GM12878 (cell line): ENCODE measurements around the gene EML3. TPM values are rescaled to one million over a fixed set of nuclear protein-coding genes. Genes with fewer than 3 reads are reported as not detected.

Experiments used
- GATAD2B ChIP-seq: fragments of 450-650 bp; conservative IDR thresholded peaks from 2 replicates; pipeline ENCODE4 v1.6.1; 2017; ENCODE audit warnings: low read depth, mild to moderate bottlenecking, moderate library complexity
- IKZF1 ChIP-seq: fragments of 450-650 bp; conservative IDR thresholded peaks from 2 replicates; pipeline ENCODE4 v1.6.1; 2017; ENCODE audit warnings: antibody characterized with exemption, mild to moderate bottlenecking
- IRF4 ChIP-seq: IDR thresholded peaks from 2 replicates; pipeline ENCODE4 v1.6.1; 2011; ENCODE audit warnings: low read depth, low read length
- JUND ChIP-seq: IDR thresholded peaks from 2 replicates; pipeline ENCODE4 v1.6.1; 2012; ENCODE audit warnings: low read depth, mild to moderate bottlenecking, low read length, improper control_type of control experiment, moderate library complexity
- MAX ChIP-seq: IDR thresholded peaks from 2 replicates; pipeline ENCODE4 v1.6.1; 2012; ENCODE audit warnings: low read depth, low read length, improper control_type of control experiment
- NR2C1 ChIP-seq: fragments of 450-650 bp; IDR thresholded peaks from 2 replicates; pipeline ENCODE4 v1.6.1; 2017; ENCODE audit warnings: antibody characterized with exemption, mild to moderate bottlenecking, moderate library complexity
- PAX5 ChIP-seq: IDR thresholded peaks from 2 replicates; pipeline ENCODE4 v1.6.1; 2011; ENCODE audit warnings: low read depth, low read length, borderline replicate concordance
- PML ChIP-seq: IDR thresholded peaks from 2 replicates; pipeline ENCODE4 v1.6.1; 2012; ENCODE audit warnings: low read length, inconsistent platforms
- POLR2AphosphoS5 ChIP-seq: IDR thresholded peaks from 2 replicates; pipeline ENCODE4 v1.6.1; 2011; ENCODE audit warnings: mild to moderate bottlenecking, low read length, inconsistent platforms
- RAD51 ChIP-seq: fragments of 450-650 bp; IDR thresholded peaks from 2 replicates; pipeline ENCODE4 v1.6.1; 2016; ENCODE audit warnings: moderate library complexity, mild to moderate bottlenecking, inconsistent platforms
- SIN3A ChIP-seq: IDR thresholded peaks from 2 replicates; pipeline ENCODE4 v1.6.1; 2012; ENCODE audit warnings: low read depth, low read length, improper control_type of control experiment
- SUZ12 ChIP-seq: fragments of 200-600 bp; sonication (generic); IDR thresholded peaks from one replicate; pipeline ENCODE4 v1.6.1; 2018; ENCODE audit warnings: antibody characterized with exemption, mild to moderate bottlenecking; ENCODE audit not compliant: unreplicated experiment
- TCF3 ChIP-seq: IDR thresholded peaks from 2 replicates; pipeline ENCODE4 v1.6.1; 2012; ENCODE audit warnings: low read depth, mild to moderate bottlenecking, low read length, borderline replicate concordance; ENCODE audit not compliant: insufficient read depth
- TCF7 ChIP-seq: IDR thresholded peaks from 2 replicates; pipeline ENCODE4 v1.6.1; 2014; ENCODE audit warnings: antibody characterized with exemption, borderline replicate concordance
- ZNF687 ChIP-seq: fragments of 450-650 bp; IDR thresholded peaks from 2 replicates; pipeline ENCODE4 v1.6.1; 2017; ENCODE audit warnings: mild to moderate bottlenecking, moderate library complexity
- polyA plus RNA-seq, 11 experiments: library from polyadenylated mRNA; depleted of rRNA in 4 of 11; unstranded in 6 of 11; stranded (reverse) in 5 of 11; fragments of >200 nt; fragmentation: Nextera tagmentation in 4 of 11; fragmentation: Illumina TruSeq in 1 of 11; extraction: Ambion mirVana in 4 of 11; extraction: Trizol in 1 of 11; gene quantifications; 1 replicate in 1 of 11; 2 replicates in 10 of 11; pipeline versions ENCODE4 v1.2.1 to v1.2.3, GENCODE V29; 2011 to 2016; ENCODE audit warnings: inconsistent platforms in 2 of 11, missing spikeins in 2 of 11, low read depth in 1 of 11
- total RNA-seq, 4 experiments: library from RNA; depleted of rRNA in 3 of 4; stranded (reverse); fragments of >200 nt in 3 of 4; fragmentation: Illumina TruSeq in 1 of 4; extraction: Trizol in 1 of 4; gene quantifications; 2 replicates each; pipeline versions ENCODE4 v1.2.1 to v1.2.3, GENCODE V29; 2013 to 2021
- TF ChIP-seq, protein P1 (sequence below): fragments of 450-650 bp; formaldehyde crosslinking; IDR thresholded peaks from 2 replicates; pipeline ENCODE4 v1.4.0; 2020; ENCODE audit warnings: mild to moderate bottlenecking, moderate library complexity
- TF ChIP-seq, protein P2 (sequence below): fragments of 450-650 bp; IDR thresholded peaks from 2 replicates; pipeline ENCODE4 v1.6.1; 2014; ENCODE audit warnings: mild to moderate bottlenecking

Gene EML3
- total and polyA plus RNA-seq, 10 of the 15 experiments (the other 5 are each of a cell fraction or from before 2014, with no cell fraction given) = 0.58 to 82.5 (median 24.8) TPM

- peak; percentile 95 for TF ChIP-seq ZNF687
- TF ChIP-seq, protein P1, sequence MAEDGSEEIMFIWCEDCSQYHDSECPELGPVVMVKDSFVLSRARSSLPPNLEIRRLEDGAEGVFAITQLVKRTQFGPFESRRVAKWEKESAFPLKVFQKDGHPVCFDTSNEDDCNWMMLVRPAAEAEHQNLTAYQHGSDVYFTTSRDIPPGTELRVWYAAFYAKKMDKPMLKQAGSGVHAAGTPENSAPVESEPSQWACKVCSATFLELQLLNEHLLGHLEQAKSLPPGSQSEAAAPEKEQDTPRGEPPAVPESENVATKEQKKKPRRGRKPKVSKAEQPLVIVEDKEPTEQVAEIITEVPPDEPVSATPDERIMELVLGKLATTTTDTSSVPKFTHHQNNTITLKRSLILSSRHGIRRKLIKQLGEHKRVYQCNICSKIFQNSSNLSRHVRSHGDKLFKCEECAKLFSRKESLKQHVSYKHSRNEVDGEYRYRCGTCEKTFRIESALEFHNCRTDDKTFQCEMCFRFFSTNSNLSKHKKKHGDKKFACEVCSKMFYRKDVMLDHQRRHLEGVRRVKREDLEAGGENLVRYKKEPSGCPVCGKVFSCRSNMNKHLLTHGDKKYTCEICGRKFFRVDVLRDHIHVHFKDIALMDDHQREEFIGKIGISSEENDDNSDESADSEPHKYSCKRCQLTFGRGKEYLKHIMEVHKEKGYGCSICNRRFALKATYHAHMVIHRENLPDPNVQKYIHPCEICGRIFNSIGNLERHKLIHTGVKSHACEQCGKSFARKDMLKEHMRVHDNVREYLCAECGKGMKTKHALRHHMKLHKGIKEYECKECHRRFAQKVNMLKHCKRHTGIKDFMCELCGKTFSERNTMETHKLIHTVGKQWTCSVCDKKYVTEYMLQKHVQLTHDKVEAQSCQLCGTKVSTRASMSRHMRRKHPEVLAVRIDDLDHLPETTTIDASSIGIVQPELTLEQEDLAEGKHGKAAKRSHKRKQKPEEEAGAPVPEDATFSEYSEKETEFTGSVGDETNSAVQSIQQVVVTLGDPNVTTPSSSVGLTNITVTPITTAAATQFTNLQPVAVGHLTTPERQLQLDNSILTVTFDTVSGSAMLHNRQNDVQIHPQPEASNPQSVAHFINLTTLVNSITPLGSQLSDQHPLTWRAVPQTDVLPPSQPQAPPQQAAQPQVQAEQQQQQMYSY (CRISPR knock-in tag) = no peak
- peak; percentile 88 for TF ChIP-seq IKZF1
- TF ChIP-seq JUND = peak; percentile 86
- no peak for TF ChIP-seq SUZ12
- peak; percentile 74; the same call in 1 of the 2 replicates for TF ChIP-seq POLR2AphosphoS5
- TF ChIP-seq MAX = peak; percentile 99
- TF ChIP-seq IRF4 = 0 out of 2 replicates have a peak, but pooled peaks have one; percentile 11
- TF ChIP-seq TCF7 = no peak
- TF ChIP-seq PAX5 = 0 out of 2 replicates have a peak, but pooled peaks have one; percentile 14
- TF ChIP-seq PML = peak; percentile 46; the same call in 1 of the 2 replicates
- peak; percentile 87 for TF ChIP-seq GATAD2B
- TF ChIP-seq SIN3A = no peak
- TF ChIP-seq, protein P2, sequence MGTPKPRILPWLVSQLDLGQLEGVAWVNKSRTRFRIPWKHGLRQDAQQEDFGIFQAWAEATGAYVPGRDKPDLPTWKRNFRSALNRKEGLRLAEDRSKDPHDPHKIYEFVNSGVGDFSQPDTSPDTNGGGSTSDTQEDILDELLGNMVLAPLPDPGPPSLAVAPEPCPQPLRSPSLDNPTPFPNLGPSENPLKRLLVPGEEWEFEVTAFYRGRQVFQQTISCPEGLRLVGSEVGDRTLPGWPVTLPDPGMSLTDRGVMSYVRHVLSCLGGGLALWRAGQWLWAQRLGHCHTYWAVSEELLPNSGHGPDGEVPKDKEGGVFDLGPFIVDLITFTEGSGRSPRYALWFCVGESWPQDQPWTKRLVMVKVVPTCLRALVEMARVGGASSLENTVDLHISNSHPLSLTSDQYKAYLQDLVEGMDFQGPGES = no peak
- TF ChIP-seq RAD51 = peak; percentile 91
- TF ChIP-seq NR2C1 = peak; percentile 63
- TF ChIP-seq TCF3 = peak; percentile 67; the same call in 1 of the 2 replicates
Measured at GRCh38 chr11:62621567-62622470, 9.2 kb upstream of the EML3 start, which contains the start of gene B3GAT3 (continued).
